Retinal pigment epithelial cell (primary cell): ENCODE data around the gene SNRPA1.

Source experiments
- DNase-seq: peaks from one replicate; pipeline ENCODE4 v3.0.0-alpha.2; 2010; ENCODE audit warnings: low read depth
- H3K4me3 ChIP-seq: 2 replicates; pipeline ENCODE4 v1.5.1; 2011; ENCODE audit warnings: mild to moderate bottlenecking, low read length, control low read depth, moderate library complexity
- CTCF ChIP-seq: conservative IDR thresholded peaks from 2 replicates; pipeline ENCODE4 v1.5.1; 2011; ENCODE audit warnings: low read depth, low read length, control low read depth, inconsistent platforms

The SNRPA1 gene

GRCh38 chr15:101244036-101244781 lies 50.8 kb downstream of the SNRPA1 start:
- no peak for TF ChIP-seq CTCF
- no peak overlapping the region for H3K4me3 ChIP-seq
- no peak for DNase-seq

- no peak for DNase-seq
- no peak for TF ChIP-seq CTCF
- no peak overlapping the region for H3K4me3 ChIP-seq
Observed at GRCh38 chr15:101243420-101243819, 51.6 kb downstream of the SNRPA1 start.

DNA sequence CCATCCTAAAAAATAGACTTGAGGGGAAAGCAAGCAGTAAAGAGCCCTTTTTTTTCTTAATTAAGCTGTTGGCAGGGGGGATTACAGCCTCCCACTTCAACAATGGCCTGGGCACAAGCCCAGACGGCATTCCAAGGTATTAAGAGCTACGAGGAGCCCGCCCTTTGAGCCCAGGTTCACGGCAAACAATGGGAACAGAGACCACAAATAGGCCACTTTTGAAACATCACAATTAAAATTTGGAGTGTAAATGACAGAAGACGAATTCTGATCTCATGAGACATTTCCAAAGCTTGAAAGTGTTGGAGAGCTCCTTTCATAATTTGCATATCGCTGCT lies 52.1 kb downstream of the SNRPA1 start:
- no peak for TF ChIP-seq CTCF
- DNase-seq: peak; percentile 75
- H3K4me3 ChIP-seq: no peak overlapping the region

GRCh38 chr15:101242160-101242998 lies 52.7 kb downstream of the SNRPA1 start:
- no peak for TF ChIP-seq CTCF
- DNase-seq: no peak

DNA sequence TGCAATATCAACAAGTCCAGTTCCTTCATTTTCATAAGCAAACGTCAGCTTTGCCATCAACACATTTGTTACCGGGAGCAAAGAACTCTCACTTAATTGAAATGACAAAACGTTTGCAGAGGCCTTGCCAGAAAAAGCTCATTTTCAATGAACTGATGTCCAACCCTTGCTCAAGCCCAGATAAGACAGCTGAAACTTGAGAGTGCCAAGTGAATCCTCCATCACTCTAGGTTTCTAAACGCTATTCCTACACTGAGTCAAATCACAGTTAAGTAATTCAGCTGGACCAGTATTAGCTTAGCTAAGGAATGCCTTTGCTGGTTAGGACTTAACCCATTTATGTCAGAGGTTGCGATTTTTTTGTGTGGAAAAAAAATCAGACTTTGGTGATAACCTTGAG lies 54.7 kb downstream of the SNRPA1 start:
- no peak for DNase-seq
- no peak overlapping the region for H3K4me3 ChIP-seq
- no peak for TF ChIP-seq CTCF

More at GRCh38 chr15:101242160-101242998, 52.7 kb downstream of the SNRPA1 start:
- no peak overlapping the region for H3K4me3 ChIP-seq

DNA sequence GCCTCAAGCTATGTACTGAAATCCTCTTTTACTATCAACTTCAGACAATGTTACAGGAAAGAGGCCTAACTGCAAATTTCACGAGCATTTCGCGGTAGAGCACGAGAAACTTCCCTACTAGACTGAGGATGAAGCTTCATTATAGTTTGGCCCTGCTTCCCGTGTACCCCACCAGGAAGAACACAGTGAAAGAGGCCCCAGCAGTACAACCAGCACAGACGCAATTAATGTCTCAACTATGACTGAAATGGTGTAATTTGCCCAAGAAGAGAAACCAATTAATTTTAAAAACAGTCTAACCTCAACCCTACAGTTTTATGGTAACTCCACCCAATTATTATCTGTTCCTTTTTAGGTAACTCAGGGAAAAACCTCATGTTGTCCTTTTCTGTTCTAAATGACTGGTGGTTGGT lies 55.3 kb downstream of the SNRPA1 start:
- TF ChIP-seq CTCF: no peak
- no peak overlapping the region for H3K4me3 ChIP-seq
- DNase-seq: no peak
